Upper lobe of left lung (tissue), 6 donors: ENCODE results near the gene TTC39C. TPM values are rescaled to one million over a fixed set of nuclear protein-coding genes. Genes with fewer than 3 reads are reported as not detected.

Experiments
- ATAC-seq, 2 donors: fragments of 200-7000 bp; cut with Tn5 transposase; one replicate each; pipeline ENCODE4 v1.9.1; 2022; ENCODE audit warnings: mild to moderate bottlenecking in 2 of 2, moderate library complexity in 2 of 2; ENCODE audit not compliant: low FRiP score in 2 of 2
- DNase-seq, 2 donors: peaks; one replicate each; pipeline ENCODE4 v3.0.0-alpha.2; 2019 to 2020
- H3K27ac ChIP-seq, 4 donors: fragments of 200-600 bp; sonication (generic); one replicate each; pipeline ENCODE4 v1.5.1; 2016 to 2019
- H3K27me3 ChIP-seq, 4 donors: fragments of 200-600 bp; sonication (generic); one replicate each; pipeline ENCODE4 v1.5.1; 2017 to 2019
- H3K36me3 ChIP-seq, 4 donors: fragments of 200-600 bp; sonication (generic); one replicate each; pipeline ENCODE4 v1.5.1; 2016 to 2019
- H3K4me1 ChIP-seq, 4 donors: fragments of 200-600 bp; sonication (generic); one replicate each; pipeline ENCODE4 v1.5.1; 2018 to 2019
- H3K4me3 ChIP-seq, 4 donors: fragments of 200-600 bp; sonication (generic); one replicate each; pipeline ENCODE4 v1.5.1; 2017 to 2019; ENCODE audit warnings: mild to moderate bottlenecking in 2 of 4, moderate library complexity in 1 of 4
- H3K9me3 ChIP-seq, 4 donors: fragments of 200-600 bp; sonication (generic); one replicate each; pipeline ENCODE4 v1.5.1; 2018 to 2019
- EP300 ChIP-seq, 4 donors: sonication (generic); formaldehyde crosslinking; IDR thresholded peaks; one replicate each; pipeline ENCODE4 v1.5.1; 2017; ENCODE audit warnings: antibody characterized with exemption in 4 of 4, control low read depth in 2 of 4
- POLR2A ChIP-seq, 4 donors: fragments of 450-650 bp; IDR thresholded peaks; one replicate each; pipeline ENCODE4 v1.5.1; 2016 to 2017; ENCODE audit warnings: antibody characterized with exemption in 4 of 4, mild to moderate bottlenecking in 2 of 4
- POLR2AphosphoS5 ChIP-seq, 2 donors: sonication (generic); formaldehyde crosslinking; IDR thresholded peaks; one replicate each; pipeline ENCODE4 v1.5.1; 2017; ENCODE audit warnings: antibody characterized with exemption in 2 of 2
- WGBS, 2 donors: methylation state at CpG; one replicate each; pipeline ENCODE4 v1.1.5; 2017 to 2018; 5-methylcytosine and 5-hydroxymethylcytosine counted together
- small RNA-seq, 4 donors: library from RNA; depleted of rRNA; stranded (forward); fragments of <200 nt; gene quantifications; one replicate each; pipeline ENCODE3, GENCODE V24; 2016
- total RNA-seq, 6 donors: library from RNA; depleted of rRNA in 4 of 6; stranded (reverse); fragments of >200 nt in 4 of 6; gene quantifications; one replicate each; pipeline versions ENCODE4 v1.1.0 to v1.2.1, GENCODE V29; 2016 to 2021
- TF ChIP-seq, protein P1 (sequence below), 6 experiments: fragments of 450-650 bp in 4 of 6; fragments of 200-600 bp in 2 of 6; sonication (generic) in 2 of 6; IDR thresholded peaks; one replicate each; pipeline ENCODE4 v1.5.1; 2016 to 2019; ENCODE audit warnings: antibody characterized with exemption in 6 of 6
- donor health status: DM: no; HTN: no; CAD: no; lungs with moderate emphysema.
- donor health status: DM: no; HTN: yes; CAD: no; lungs with severe emphysema.

Gene TTC39C
- total RNA-seq, 6 donors from 2014 or later, result 12.8 to 31.5 (median 19.5) TPM

DNA sequence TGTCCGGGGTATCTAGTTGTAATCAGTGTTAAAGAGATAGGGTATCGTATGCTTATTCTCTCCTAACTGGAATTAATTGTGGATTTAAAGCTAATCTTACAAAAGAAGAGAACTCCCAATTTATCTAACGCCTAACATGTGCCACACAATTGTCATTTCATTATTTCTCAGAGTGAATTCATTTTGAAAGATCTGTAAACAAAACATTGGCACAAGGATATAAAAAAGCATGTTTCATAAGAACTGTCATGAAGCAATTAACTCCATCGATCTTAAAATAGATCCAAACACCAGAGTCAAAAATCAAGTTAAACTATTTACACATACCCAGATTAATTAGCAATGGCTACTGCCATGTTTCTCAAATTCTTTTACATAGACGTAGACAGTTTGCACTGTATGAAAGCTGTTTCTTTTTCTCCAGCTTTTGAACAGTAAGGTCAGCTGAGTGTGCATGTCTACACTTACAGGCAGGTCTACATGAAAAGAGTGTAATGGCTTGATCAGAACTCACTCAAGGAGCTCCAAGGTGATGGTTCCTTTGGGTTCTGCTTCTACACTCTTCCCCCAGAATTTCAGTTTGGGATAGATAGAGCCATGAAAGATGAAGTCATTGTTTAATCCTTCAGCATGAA lies 163.1 kb downstream of the TTC39C start:
- Histone ChIP-seq H3K9me3 (no peaks in the 10 kb centered on the region), H3K27me3 (no peaks in the 10 kb centered on the region), H3K4me3 (no peak overlapping the region), H3K27ac (no peak overlapping the region), H3K4me1 (no peaks in the 10 kb centered on the region), H3K36me3 (peaks cover 0 to 10% (median 0%) of the 10 kb centered on the region in 4 donors)
- 79 to 80% methylated on average over 5 of the region's 5 CpGs for WGBS, 2 donors
- DNase-seq (no peak), ATAC-seq (no peak)
- no peak for TF ChIP-seq POLR2A (IDR thresholded peaks at IDR 0.05)
- TF ChIP-seq POLR2AphosphoS5 (IDR thresholded peaks at IDR 0.05), result no peak

DNA sequence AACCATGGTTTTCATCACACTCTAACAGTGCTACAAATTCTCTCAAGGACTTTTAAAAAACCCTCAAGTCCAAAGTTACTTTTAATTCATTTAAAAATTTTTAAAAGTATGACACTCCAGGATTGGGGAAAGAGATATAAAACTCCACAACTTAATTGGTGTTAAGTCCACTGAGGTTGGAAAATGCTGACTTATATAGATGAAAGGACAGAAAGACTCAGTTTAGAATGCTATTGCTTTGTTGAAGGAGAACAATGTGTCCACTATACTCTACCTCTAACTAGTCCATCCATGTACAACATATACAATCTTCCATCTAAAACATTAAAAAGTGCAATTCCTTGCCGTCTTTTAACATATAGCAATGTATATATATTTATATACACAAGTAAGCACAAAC lies 165.5 kb downstream of the TTC39C start:
- ATAC-seq (no peak), DNase-seq (no peak)
- Histone ChIP-seq H3K27ac (no peak overlapping the region), H3K4me1 (no peaks in the 10 kb centered on the region), H3K9me3 (no peaks in the 10 kb centered on the region), H3K4me3 (no peak overlapping the region), H3K27me3 (no peaks in the 10 kb centered on the region), H3K36me3 (peaks cover 0 to 5% (median 0%) of the 10 kb centered on the region in 4 donors)
- TF ChIP-seq, protein P1, sequence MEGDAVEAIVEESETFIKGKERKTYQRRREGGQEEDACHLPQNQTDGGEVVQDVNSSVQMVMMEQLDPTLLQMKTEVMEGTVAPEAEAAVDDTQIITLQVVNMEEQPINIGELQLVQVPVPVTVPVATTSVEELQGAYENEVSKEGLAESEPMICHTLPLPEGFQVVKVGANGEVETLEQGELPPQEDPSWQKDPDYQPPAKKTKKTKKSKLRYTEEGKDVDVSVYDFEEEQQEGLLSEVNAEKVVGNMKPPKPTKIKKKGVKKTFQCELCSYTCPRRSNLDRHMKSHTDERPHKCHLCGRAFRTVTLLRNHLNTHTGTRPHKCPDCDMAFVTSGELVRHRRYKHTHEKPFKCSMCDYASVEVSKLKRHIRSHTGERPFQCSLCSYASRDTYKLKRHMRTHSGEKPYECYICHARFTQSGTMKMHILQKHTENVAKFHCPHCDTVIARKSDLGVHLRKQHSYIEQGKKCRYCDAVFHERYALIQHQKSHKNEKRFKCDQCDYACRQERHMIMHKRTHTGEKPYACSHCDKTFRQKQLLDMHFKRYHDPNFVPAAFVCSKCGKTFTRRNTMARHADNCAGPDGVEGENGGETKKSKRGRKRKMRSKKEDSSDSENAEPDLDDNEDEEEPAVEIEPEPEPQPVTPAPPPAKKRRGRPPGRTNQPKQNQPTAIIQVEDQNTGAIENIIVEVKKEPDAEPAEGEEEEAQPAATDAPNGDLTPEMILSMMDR (IDR thresholded peaks at IDR 0.05), result no peak
- WGBS, 2 donors, result 85 to 100% methylated on average over 1 of the region's 1 CpG

DNA sequence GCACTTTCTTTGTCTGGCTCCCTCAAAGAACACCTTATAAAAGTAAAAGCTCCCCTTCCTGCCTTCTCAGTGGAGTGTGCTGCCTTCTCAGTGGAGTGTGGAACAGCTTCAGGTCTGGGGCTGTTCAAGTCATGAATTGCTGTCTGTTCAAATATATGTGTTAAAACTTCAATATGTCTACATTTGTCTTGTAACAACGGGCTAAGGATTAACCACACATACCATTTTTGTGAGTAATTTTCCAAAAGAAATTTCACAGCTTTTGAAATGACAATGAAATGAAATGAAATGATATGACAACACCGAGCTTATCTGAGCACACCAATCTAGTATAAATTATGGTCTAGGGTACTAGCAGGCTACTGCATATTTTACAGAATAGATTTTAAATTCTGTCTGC lies 167.3 kb downstream of the TTC39C start:
- Histone ChIP-seq H3K4me1 (no peaks in the 10 kb centered on the region), H3K36me3 (peaks cover 0 to 5% (median 0%) of the 10 kb centered on the region in 4 donors), H3K27me3 (no peaks in the 10 kb centered on the region), H3K4me3 (no peak overlapping the region), H3K9me3 (no peaks in the 10 kb centered on the region), H3K27ac (no peak overlapping the region)
- 80 to 82% methylated on average over 2 of the region's 2 CpGs for WGBS, 2 donors
- DNase-seq (no peak), ATAC-seq (no peak)
- TF ChIP-seq POLR2AphosphoS5 (IDR thresholded peaks at IDR 0.05) (no peak), POLR2A (IDR thresholded peaks at IDR 0.05) (no peak), EP300 (IDR thresholded peaks at IDR 0.05) (no peak)
- TF ChIP-seq, protein P1 (IDR thresholded peaks at IDR 0.05), result no peak

Small RNA genes within 50 kb of the gene (small RNA-seq; reads per million reads assigned to genes)
- gene RF00017, result 0 reads per million in 4 donors
- gene RNA5SP452, result 0.14 to 1.4 (median 0.25) reads per million in 4 donors
- 0 reads per million in 4 donors for gene RNU5A-6P

Other genes starting within 250 kb of the TTC39C start
- gene CABYR, start 124.3 kb downstream of the TTC39C start, total RNA-seq, result 1 to 10 TPM in 3 of 6 donors, under 1 TPM in 1, not detected in 2; 0.51 to 3.1 (median 2.1) TPM